Liver (tissue), 9 donors: Measurements from ENCODE around the gene SMYD3. TPM values are rescaled to one million over a fixed set of nuclear protein-coding genes. Genes with fewer than 3 reads are reported as not detected.

Experiments used
- DNase-seq: peaks from one replicate; pipeline ENCODE4 v3.0.0-alpha.2; 2017; ENCODE audit warnings: low spot score
- H3K27ac ChIP-seq, 2 donors: one replicate each; pipeline ENCODE4 v1.7.0; 2013; ENCODE audit warnings: inconsistent platforms in 2 of 2, low read length in 2 of 2, control low read depth in 1 of 2, low read depth in 1 of 2, mild to moderate bottlenecking in 1 of 2
- H3K27me3 ChIP-seq, 4 donors: one replicate each; pipeline versions ENCODE4 v1.6.1 to v1.7.0; 2013; ENCODE audit warnings: low read length in 3 of 4, inconsistent platforms in 1 of 4, mild to moderate bottlenecking in 1 of 4, moderate library complexity in 1 of 4; ENCODE audit not compliant: control insufficient read depth in 4 of 4, insufficient read depth in 4 of 4
- H3K36me3 ChIP-seq, 4 donors: one replicate each; pipeline versions ENCODE4 v1.6.1 to v1.7.0; 2013; ENCODE audit warnings: low read length in 3 of 4, mild to moderate bottlenecking in 3 of 4, low read depth in 1 of 4, moderate library complexity in 1 of 4; ENCODE audit not compliant: control insufficient read depth in 4 of 4, insufficient read depth in 3 of 4
- H3K4me1 ChIP-seq, 4 donors: one replicate each; pipeline versions ENCODE4 v1.6.1 to v1.7.0; 2013; ENCODE audit warnings: low read length in 3 of 4, mild to moderate bottlenecking in 3 of 4, moderate library complexity in 1 of 4; ENCODE audit not compliant: control insufficient read depth in 4 of 4, insufficient read depth in 4 of 4
- H3K4me3 ChIP-seq, 3 donors: one replicate each; pipeline versions ENCODE4 v1.6.1 to v1.7.0; 2013; ENCODE audit warnings: low read length in 3 of 3, control low read depth in 1 of 3, low read depth in 1 of 3, mild to moderate bottlenecking in 1 of 3
- H3K9ac ChIP-seq, 2 donors: one replicate each; pipeline ENCODE4 v1.7.0; 2013; ENCODE audit warnings: low read length in 2 of 2, mild to moderate bottlenecking in 2 of 2, moderate library complexity in 2 of 2, control low read depth in 1 of 2, low read depth in 1 of 2
- H3K9me3 ChIP-seq, 4 donors: one replicate each; pipeline versions ENCODE4 v1.6.1 to v1.7.0; 2013; ENCODE audit warnings: low read length in 3 of 4; ENCODE audit not compliant: control insufficient read depth in 4 of 4
- EGR1 ChIP-seq, 2 donors: IDR thresholded peaks; 2 replicates each; pipeline ENCODE4 v1.6.1; 2016 to 2018; ENCODE audit warnings: antibody characterized with exemption in 2 of 2, low read depth in 2 of 2
- FOXA1 ChIP-seq: IDR thresholded peaks from 2 replicates; pipeline ENCODE4 v1.6.1; 2016; ENCODE audit warnings: antibody characterized with exemption
- FOXA2 ChIP-seq: IDR thresholded peaks from 2 replicates; pipeline ENCODE4 v1.6.1; 2016; ENCODE audit warnings: antibody characterized with exemption
- GABPA ChIP-seq, 2 donors: IDR thresholded peaks in 1 of 2; conservative IDR thresholded peaks in 1 of 2; 2 replicates each; pipeline ENCODE4 v1.6.1; 2016; ENCODE audit warnings: antibody characterized with exemption in 2 of 2, mild to moderate bottlenecking in 1 of 2, moderate library complexity in 1 of 2
- HNF4A ChIP-seq, 2 donors: conservative IDR thresholded peaks; 2 replicates each; pipeline ENCODE4 v1.6.1; 2016; ENCODE audit warnings: antibody characterized with exemption in 2 of 2, mild to moderate bottlenecking in 2 of 2
- HNF4G ChIP-seq: IDR thresholded peaks from 2 replicates; pipeline ENCODE4 v1.6.1; 2016; ENCODE audit warnings: antibody characterized with exemption
- JUND ChIP-seq, 2 donors: IDR thresholded peaks; 2 replicates each; pipeline ENCODE4 v1.6.1; 2016; ENCODE audit warnings: antibody characterized with exemption in 2 of 2
- NR2F2 ChIP-seq: IDR thresholded peaks from 2 replicates; pipeline ENCODE4 v1.6.1; 2016; ENCODE audit warnings: antibody characterized with exemption
- RAD21 ChIP-seq, 2 donors: IDR thresholded peaks; 2 replicates each; pipeline ENCODE4 v1.6.1; 2016; ENCODE audit warnings: antibody characterized with exemption in 2 of 2, mild to moderate bottlenecking in 2 of 2
- RXRA ChIP-seq, 2 donors: IDR thresholded peaks; 2 replicates each; pipeline ENCODE4 v1.6.1; 2017 to 2018; ENCODE audit warnings: antibody characterized with exemption in 2 of 2, mild to moderate bottlenecking in 1 of 2
- SP1 ChIP-seq: IDR thresholded peaks from 2 replicates; pipeline ENCODE4 v1.6.1; 2018; ENCODE audit warnings: antibody characterized with exemption, mild to moderate bottlenecking
- TAF1 ChIP-seq: conservative IDR thresholded peaks from 2 replicates; pipeline ENCODE4 v1.6.1; 2016; ENCODE audit warnings: antibody characterized with exemption, mild to moderate bottlenecking
- YY1 ChIP-seq: IDR thresholded peaks from 2 replicates; pipeline ENCODE4 v1.6.1; 2016; ENCODE audit warnings: antibody characterized with exemption, mild to moderate bottlenecking
- WGBS: extraction: QIAGEN DNeasy Blood & Tissue Kit; methylation state at CpG from one replicate; pipeline ENCODE4 v1.1.7; 2013; 5-methylcytosine and 5-hydroxymethylcytosine counted together
- polyA plus RNA-seq, 2 donors: library from polyadenylated mRNA; stranded (reverse) in 1 of 2; unstranded in 1 of 2; fragments of 200-250 nt in 1 of 2; fragments of >200 nt in 1 of 2; fragmentation: Nextera tagmentation in 1 of 2; extraction: Ambion mirVana in 1 of 2; gene quantifications; one replicate each; pipeline versions ENCODE4 v1.2.1 to v1.2.3, GENCODE V29; 2013 to 2015
- total RNA-seq, 2 donors: library from RNA; depleted of rRNA; stranded (reverse); fragments of >200 nt; gene quantifications; one replicate each; pipeline ENCODE4 v1.2.3, GENCODE V29; 2014
- TF ChIP-seq, protein P1 (sequence below): IDR thresholded peaks from 2 replicates; pipeline ENCODE4 v1.6.1; 2016; ENCODE audit warnings: antibody characterized with exemption
- TF ChIP-seq, protein P2 (sequence below): IDR thresholded peaks from 2 replicates; pipeline ENCODE4 v1.6.1; 2016; ENCODE audit warnings: antibody characterized with exemption
- TF ChIP-seq, protein P3 (sequence below): IDR thresholded peaks from 2 replicates; pipeline ENCODE4 v1.6.1; 2016; ENCODE audit warnings: antibody characterized with exemption
- TF ChIP-seq, protein P4 (sequence below): IDR thresholded peaks from 2 replicates; pipeline ENCODE4 v1.6.1; 2016; ENCODE audit warnings: antibody characterized with exemption, mild to moderate bottlenecking
- TF ChIP-seq, protein P5 (sequence below): fragments of 150-350 bp; IDR thresholded peaks from 2 replicates; pipeline ENCODE4 v1.5.1; 2017; ENCODE audit warnings: improper control_type of control experiment, low read depth, low read length; ENCODE audit not compliant: missing input control
- donor health status: healthy.
- donor health status: healthy.
- donor health status: healthy.
- donor health status: healthy.
- donor health status: healthy.

SMYD3 gene
- total and polyA plus RNA-seq, 4 donors: 3.1 to 9.1 (median 8.0) TPM

DNA sequence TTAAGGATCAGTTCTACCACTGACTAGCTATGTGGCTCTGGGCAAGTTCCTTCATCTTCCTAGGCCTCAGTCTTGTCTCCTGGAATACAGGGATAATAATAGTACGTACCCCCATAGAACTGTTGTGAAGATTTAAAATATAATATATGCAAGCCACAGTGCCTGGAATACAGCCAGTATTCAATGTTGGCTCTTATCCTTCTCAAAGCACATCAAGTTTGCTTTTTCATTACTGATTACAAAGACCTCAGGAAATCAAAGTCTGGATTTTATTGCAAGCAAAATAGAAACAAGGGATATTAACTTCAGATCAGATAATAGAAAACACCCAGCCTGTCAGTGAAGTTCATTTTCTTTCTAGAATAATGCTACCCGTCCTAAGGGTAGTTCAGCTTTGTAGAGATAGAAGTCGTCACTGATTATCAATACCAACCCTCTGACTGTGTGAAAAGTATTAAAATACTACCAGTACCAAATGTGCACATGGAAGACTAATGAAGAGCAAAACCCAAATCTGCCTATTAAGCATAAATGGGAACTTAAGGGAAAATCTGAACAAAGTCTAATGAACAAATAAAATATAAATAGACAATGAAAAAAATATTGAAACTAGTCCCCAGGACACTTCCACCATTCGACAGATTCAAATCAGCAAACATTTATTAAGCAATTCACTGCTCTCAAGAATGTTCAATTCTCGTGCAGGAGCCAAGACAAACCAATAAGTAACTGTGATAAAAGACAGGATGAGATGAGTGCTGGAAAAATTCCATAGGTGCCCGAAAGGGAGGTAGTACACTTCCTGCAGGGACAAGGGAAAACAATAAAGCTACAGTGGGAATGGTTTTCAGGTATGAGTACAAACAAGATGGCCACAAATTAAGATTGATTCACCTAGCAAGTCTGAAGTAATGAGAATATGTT, 206.2 kb downstream of the SMYD3 start (continued):
- TF ChIP-seq, protein P1, sequence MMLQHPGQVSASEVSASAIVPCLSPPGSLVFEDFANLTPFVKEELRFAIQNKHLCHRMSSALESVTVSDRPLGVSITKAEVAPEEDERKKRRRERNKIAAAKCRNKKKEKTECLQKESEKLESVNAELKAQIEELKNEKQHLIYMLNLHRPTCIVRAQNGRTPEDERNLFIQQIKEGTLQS: no peak
- TF ChIP-seq, protein P2, sequence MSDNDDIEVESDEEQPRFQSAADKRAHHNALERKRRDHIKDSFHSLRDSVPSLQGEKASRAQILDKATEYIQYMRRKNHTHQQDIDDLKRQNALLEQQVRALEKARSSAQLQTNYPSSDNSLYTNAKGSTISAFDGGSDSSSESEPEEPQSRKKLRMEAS: no peak

DNA sequence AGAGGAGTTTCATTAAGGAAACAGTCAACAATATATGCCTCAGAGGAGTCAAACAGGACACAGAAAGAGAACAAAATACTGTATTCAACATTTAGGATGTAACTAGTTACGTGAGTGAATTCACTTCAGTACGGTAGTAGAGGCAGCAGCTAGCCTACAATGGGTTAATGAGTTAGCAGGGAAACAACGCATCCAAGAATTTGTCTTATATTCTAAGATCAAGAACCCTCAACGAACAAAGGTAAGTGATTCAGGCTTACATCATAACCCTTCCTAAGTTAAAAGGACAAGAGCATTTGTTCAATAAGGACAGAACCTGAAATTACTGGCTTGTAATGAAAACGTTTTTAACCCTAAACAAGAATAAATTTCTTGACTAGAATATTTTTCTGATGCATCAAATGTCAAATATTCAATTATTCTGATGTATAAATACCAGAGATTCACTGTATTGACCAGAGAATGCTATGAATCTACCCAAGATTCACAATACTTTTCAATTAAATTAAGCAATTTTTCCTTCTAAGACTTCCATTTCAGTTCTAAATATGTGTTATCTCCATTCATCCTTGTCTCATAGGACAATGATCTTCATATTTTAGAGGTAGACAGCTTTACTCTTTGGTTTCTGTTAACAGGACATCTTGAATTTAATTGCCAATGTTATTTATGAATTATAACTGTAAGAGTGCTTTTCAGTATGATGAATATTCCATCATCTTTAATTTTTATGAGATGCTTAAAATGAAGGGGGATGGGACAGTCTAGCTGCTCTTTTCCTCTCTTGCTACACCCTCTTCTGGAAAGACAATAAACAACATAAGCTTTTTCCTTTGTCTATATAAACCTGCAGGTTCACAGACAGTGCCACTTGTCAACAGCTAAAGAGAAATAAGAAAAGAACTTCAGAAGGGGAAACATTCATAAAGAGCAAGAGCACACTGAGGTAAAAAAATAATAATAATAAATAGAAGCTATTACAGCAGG, 209.5 kb downstream of the SMYD3 start:
- Histone ChIP-seq H3K36me3 (no peaks in the 10 kb centered on the region), H3K4me1 (peaks cover 5 to 20% (median 11%) of the 10 kb centered on the region in 4 donors), H3K9ac (no peak overlapping the region), H3K9me3 (no peaks in the 10 kb centered on the region), H3K4me3 (no peak overlapping the region), H3K27me3 (no peaks in the 10 kb centered on the region), H3K27ac (no peak overlapping the region)
- WGBS: 88% methylated on average over 5 of the region's 5 CpGs
- TF ChIP-seq YY1 (no peak), HNF4A (conservative IDR thresholded peaks at IDR 0.05) (no peak), HNF4G (no peak), FOXA1 (no peak), JUND (IDR thresholded peaks at IDR 0.05) (no peak), EGR1 (IDR thresholded peaks at IDR 0.05; ENCODE audit: low read depth in 2 of 2) (no peak), RAD21 (IDR thresholded peaks at IDR 0.05) (no peak), TAF1 (no peak), SP1 (no peak), RXRA (IDR thresholded peaks at IDR 0.05) (no peak), FOXA2 (no peak), NR2F2 (no peak), GABPA (IDR thresholded peaks at IDR 0.05 in 1 of 2, conservative IDR thresholded peaks at IDR 0.05 in 1 of 2) (no peak)
- TF ChIP-seq, protein P3, sequence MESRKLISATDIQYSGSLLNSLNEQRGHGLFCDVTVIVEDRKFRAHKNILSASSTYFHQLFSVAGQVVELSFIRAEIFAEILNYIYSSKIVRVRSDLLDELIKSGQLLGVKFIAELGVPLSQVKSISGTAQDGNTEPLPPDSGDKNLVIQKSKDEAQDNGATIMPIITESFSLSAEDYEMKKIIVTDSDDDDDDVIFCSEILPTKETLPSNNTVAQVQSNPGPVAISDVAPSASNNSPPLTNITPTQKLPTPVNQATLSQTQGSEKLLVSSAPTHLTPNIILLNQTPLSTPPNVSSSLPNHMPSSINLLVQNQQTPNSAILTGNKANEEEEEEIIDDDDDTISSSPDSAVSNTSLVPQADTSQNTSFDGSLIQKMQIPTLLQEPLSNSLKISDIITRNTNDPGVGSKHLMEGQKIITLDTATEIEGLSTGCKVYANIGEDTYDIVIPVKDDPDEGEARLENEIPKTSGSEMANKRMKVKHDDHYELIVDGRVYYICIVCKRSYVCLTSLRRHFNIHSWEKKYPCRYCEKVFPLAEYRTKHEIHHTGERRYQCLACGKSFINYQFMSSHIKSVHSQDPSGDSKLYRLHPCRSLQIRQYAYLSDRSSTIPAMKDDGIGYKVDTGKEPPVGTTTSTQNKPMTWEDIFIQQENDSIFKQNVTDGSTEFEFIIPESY: no peak
- TF ChIP-seq, protein P1: no peak
- TF ChIP-seq, protein P4, sequence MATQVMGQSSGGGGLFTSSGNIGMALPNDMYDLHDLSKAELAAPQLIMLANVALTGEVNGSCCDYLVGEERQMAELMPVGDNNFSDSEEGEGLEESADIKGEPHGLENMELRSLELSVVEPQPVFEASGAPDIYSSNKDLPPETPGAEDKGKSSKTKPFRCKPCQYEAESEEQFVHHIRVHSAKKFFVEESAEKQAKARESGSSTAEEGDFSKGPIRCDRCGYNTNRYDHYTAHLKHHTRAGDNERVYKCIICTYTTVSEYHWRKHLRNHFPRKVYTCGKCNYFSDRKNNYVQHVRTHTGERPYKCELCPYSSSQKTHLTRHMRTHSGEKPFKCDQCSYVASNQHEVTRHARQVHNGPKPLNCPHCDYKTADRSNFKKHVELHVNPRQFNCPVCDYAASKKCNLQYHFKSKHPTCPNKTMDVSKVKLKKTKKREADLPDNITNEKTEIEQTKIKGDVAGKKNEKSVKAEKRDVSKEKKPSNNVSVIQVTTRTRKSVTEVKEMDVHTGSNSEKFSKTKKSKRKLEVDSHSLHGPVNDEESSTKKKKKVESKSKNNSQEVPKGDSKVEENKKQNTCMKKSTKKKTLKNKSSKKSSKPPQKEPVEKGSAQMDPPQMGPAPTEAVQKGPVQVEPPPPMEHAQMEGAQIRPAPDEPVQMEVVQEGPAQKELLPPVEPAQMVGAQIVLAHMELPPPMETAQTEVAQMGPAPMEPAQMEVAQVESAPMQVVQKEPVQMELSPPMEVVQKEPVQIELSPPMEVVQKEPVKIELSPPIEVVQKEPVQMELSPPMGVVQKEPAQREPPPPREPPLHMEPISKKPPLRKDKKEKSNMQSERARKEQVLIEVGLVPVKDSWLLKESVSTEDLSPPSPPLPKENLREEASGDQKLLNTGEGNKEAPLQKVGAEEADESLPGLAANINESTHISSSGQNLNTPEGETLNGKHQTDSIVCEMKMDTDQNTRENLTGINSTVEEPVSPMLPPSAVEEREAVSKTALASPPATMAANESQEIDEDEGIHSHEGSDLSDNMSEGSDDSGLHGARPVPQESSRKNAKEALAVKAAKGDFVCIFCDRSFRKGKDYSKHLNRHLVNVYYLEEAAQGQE: no peak
- TF ChIP-seq, protein P5, sequence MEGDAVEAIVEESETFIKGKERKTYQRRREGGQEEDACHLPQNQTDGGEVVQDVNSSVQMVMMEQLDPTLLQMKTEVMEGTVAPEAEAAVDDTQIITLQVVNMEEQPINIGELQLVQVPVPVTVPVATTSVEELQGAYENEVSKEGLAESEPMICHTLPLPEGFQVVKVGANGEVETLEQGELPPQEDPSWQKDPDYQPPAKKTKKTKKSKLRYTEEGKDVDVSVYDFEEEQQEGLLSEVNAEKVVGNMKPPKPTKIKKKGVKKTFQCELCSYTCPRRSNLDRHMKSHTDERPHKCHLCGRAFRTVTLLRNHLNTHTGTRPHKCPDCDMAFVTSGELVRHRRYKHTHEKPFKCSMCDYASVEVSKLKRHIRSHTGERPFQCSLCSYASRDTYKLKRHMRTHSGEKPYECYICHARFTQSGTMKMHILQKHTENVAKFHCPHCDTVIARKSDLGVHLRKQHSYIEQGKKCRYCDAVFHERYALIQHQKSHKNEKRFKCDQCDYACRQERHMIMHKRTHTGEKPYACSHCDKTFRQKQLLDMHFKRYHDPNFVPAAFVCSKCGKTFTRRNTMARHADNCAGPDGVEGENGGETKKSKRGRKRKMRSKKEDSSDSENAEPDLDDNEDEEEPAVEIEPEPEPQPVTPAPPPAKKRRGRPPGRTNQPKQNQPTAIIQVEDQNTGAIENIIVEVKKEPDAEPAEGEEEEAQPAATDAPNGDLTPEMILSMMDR: no peak
- TF ChIP-seq, protein P2: no peak
- no peak for DNase-seq
